SU-DHL-6 (cell line): ENCODE results near the gene DHX30.
"Not testable (repeated sequence)": the region's sequence is repeated elsewhere in the genome, so short reads cannot be mapped to it uniquely, and the experiment has no call there.

Source experiments
- H2AFZ ChIP-seq: fragments of 200-600 bp; sonication (generic); 2 replicates; pipeline ENCODE4 v1.6.1; 2014; ENCODE audit warnings: low read depth, mild to moderate bottlenecking, moderate library complexity, mixed read lengths, antibody characterized with exemption, low read length; ENCODE audit not compliant: severe bottlenecking
- H3F3A ChIP-seq: fragments of 200-600 bp; shearing (Covaris generic); 2 replicates; pipeline ENCODE4 v1.6.0; 2016; ENCODE audit warnings: antibody characterized with exemption, mild to moderate bottlenecking; ENCODE audit not compliant: insufficient read depth
- H3K27ac ChIP-seq: fragments of 200-600 bp; sonication (generic); 2 replicates; pipeline ENCODE4 v1.5.1; 2016; ENCODE audit warnings: low read depth, mild to moderate bottlenecking, low read length, moderate library complexity, mixed read lengths
- H3K27me3 ChIP-seq: fragments of 200-600 bp; sonication (generic), shearing (Covaris generic); 2 replicates; pipeline ENCODE4 v1.6.0; 2014; ENCODE audit warnings: mild to moderate bottlenecking, low read length
- H3K36me3 ChIP-seq: fragments of 200-600 bp; sonication (generic); 2 replicates; pipeline ENCODE4 v1.6.1; 2014; ENCODE audit warnings: mild to moderate bottlenecking, low read length, mixed read lengths
- H3K4me2 ChIP-seq: fragments of 300-600, 200-600 bp; shearing (Covaris generic), sonication (generic); 2 replicates; pipeline ENCODE4 v1.6.0; 2014; ENCODE audit warnings: low read length, low read depth, mild to moderate bottlenecking; ENCODE audit not compliant: poor library complexity, severe bottlenecking
- H3K4me3 ChIP-seq: fragments of 200-600 bp; sonication (generic); 2 replicates; pipeline ENCODE4 v1.5.1; 2014; ENCODE audit warnings: antibody characterized with exemption, low read length, mild to moderate bottlenecking, mixed read lengths; ENCODE audit not compliant: insufficient read depth, poor library complexity, severe bottlenecking
- H3K79me2 ChIP-seq: fragments of 200-600 bp; sonication (generic); 2 replicates; pipeline ENCODE4 v1.6.1; 2014; ENCODE audit warnings: mild to moderate bottlenecking, low read length, moderate library complexity; ENCODE audit not compliant: insufficient read depth
- H3K9ac ChIP-seq: fragments of 200-600 bp; sonication (generic); 2 replicates; pipeline ENCODE4 v1.7.0; 2014; ENCODE audit warnings: mild to moderate bottlenecking, low read length
- H3K9me2 ChIP-seq: fragments of 200-600 bp; sonication (generic); replicated peaks from 2 replicates; pipeline ENCODE4 v1.6.1; 2014; ENCODE audit warnings: low read length; ENCODE audit not compliant: insufficient read depth
- H3K9me3 ChIP-seq: fragments of 200-600 bp; sonication (generic); 2 replicates; pipeline ENCODE4 v1.6.1; 2014; ENCODE audit warnings: low read length, mixed read lengths; ENCODE audit not compliant: insufficient read depth
- H4K20me1 ChIP-seq: fragments of 200-600 bp; sonication (generic); 2 replicates; pipeline ENCODE4 v1.6.1; 2014; ENCODE audit warnings: low read depth, mild to moderate bottlenecking, antibody characterized with exemption, low read length, moderate library complexity, mixed read lengths
- CTCF ChIP-seq: fragments of 200-600 bp; sonication (generic); IDR thresholded peaks from one replicate; pipeline ENCODE4 v1.5.1; 2017; ENCODE audit warnings: antibody characterized with exemption, mild to moderate bottlenecking, low read length, moderate library complexity; ENCODE audit not compliant: insufficient read depth, poor library complexity, severe bottlenecking
- EZH2phosphoT487 ChIP-seq: fragments of 200-600 bp; sonication (generic), shearing (Covaris generic); conservative IDR thresholded peaks from 2 replicates; pipeline ENCODE4 v1.6.1; 2018; ENCODE audit warnings: mild to moderate bottlenecking, antibody characterized with exemption, low read length, moderate library complexity, mixed read lengths

The DHX30 gene

GRCh38 chr3:47884603-47885002, 81.7 kb downstream of the DHX30 start:
- H3K27ac ChIP-seq, result no peak overlapping the region
- no peak overlapping the region for H3K9ac ChIP-seq
- no peaks in the 10 kb centered on the region for H3K9me2 ChIP-seq
- no peak overlapping the region for H2AFZ ChIP-seq
- H3K9me3 ChIP-seq, result no peaks in the 10 kb centered on the region
- H3F3A ChIP-seq, result 0 out of 2 replicates have a peak, but pooled peaks cover 3% of the 10 kb centered on the region
- H4K20me1 ChIP-seq, result no peaks in the 10 kb centered on the region
- no peak overlapping the region for H3K4me2 ChIP-seq
- no peaks in the 10 kb centered on the region for H3K79me2 ChIP-seq
- no peak for TF ChIP-seq EZH2phosphoT487
- no peak for TF ChIP-seq CTCF
- no peaks in the 10 kb centered on the region for H3K27me3 ChIP-seq
- no peak overlapping the region for H3K4me3 ChIP-seq
- H3K36me3 ChIP-seq, result no peaks in the 10 kb centered on the region

- H3K4me2 ChIP-seq, result no peak overlapping the region
- no peaks in the 10 kb centered on the region for H3K36me3 ChIP-seq
- H3F3A ChIP-seq, result 0 out of 2 replicates have a peak, but pooled peaks cover 3% of the 10 kb centered on the region
- no peaks in the 10 kb centered on the region for H3K79me2 ChIP-seq
- H4K20me1 ChIP-seq, result no peaks in the 10 kb centered on the region
- TF ChIP-seq CTCF (no peak), EZH2phosphoT487 (no peak)
- no peak overlapping the region for H3K27ac ChIP-seq
- H3K4me3 ChIP-seq, result no peak overlapping the region
- no peaks in the 10 kb centered on the region for H3K27me3 ChIP-seq
- H3K9me3 ChIP-seq, result no peaks in the 10 kb centered on the region
- H2AFZ ChIP-seq, result no peak overlapping the region
- no peaks in the 10 kb centered on the region for H3K9me2 ChIP-seq
- no peak overlapping the region for H3K9ac ChIP-seq
Measured at GRCh38 chr3:47885168-47885567, 82.2 kb downstream of the DHX30 start.

- not testable (repeated sequence) for H3F3A ChIP-seq, H3K27ac ChIP-seq, H3K79me2 ChIP-seq, H3K4me2 ChIP-seq, H3K9me3 ChIP-seq, H3K27me3 ChIP-seq, H3K9ac ChIP-seq, H3K4me3 ChIP-seq, H3K9me2 ChIP-seq, H3K36me3 ChIP-seq, H2AFZ ChIP-seq, H4K20me1 ChIP-seq
Measured at GRCh38 chr3:47887991-47888390, 85.1 kb downstream of the DHX30 start.

- H3K4me3 ChIP-seq, result no peak overlapping the region
- H3K36me3 ChIP-seq, result no peaks in the 10 kb centered on the region
- H4K20me1 ChIP-seq, result no peaks in the 10 kb centered on the region
- H3K27ac ChIP-seq, result no peak overlapping the region
- no peaks in the 10 kb centered on the region for H3K9me2 ChIP-seq
- no peaks in the 10 kb centered on the region for H3K9me3 ChIP-seq
- H3F3A ChIP-seq, result no peaks in the 10 kb centered on the region
- no peak overlapping the region for H3K4me2 ChIP-seq
- no peaks in the 10 kb centered on the region for H3K79me2 ChIP-seq
- TF ChIP-seq CTCF, result no peak
- no peak for TF ChIP-seq EZH2phosphoT487
- no peaks in the 10 kb centered on the region for H3K27me3 ChIP-seq
- no peak overlapping the region for H2AFZ ChIP-seq
- H3K9ac ChIP-seq, result no peak overlapping the region
Measured at GRCh38 chr3:47888986-47889757, 86.2 kb downstream of the DHX30 start.
